Measurements from ENCODE around the gene EPX. TPM values are rescaled to one million over a fixed set of nuclear protein-coding genes. Genes with fewer than 3 reads are reported as not detected.

Gene EPX
- total RNA-seq, 2 donors from 2014 or later: not detected

GRCh38 chr17:58186591-58186990, 5.9 kb upstream of the EPX start:
- Mint-ChIP-seq H3K9me3 (no peaks in the 10 kb centered on the region), H3K4me1 (peaks cover 7% of the 10 kb centered on the region), H3K27ac (no peak overlapping the region), H3K27me3 (ENCODE audit: insufficient read depth) (peaks cover 4% of the 10 kb centered on the region), H3K36me3 (ENCODE audit: low read depth) (no peaks in the 10 kb centered on the region), H3K4me3 (no peak overlapping the region)
- no peak overlapping the region for H3K27ac ChIP-seq (ENCODE audit: low read depth, low read length)
- no peak for TF ChIP-seq CTCF (conservative IDR thresholded peaks at IDR 0.05)
- H3K9ac ChIP-seq (ENCODE audit: extremely low read depth, low read length, poor library complexity, severe bottlenecking): no peak overlapping the region
- H3K27me3 ChIP-seq (ENCODE audit: control insufficient read depth, insufficient read depth, low read length, poor library complexity, severe bottlenecking): peaks cover 8% of the 10 kb centered on the region
- H3K9me3 ChIP-seq (ENCODE audit: control insufficient read depth, low read length): no peaks in the 10 kb centered on the region
- no peaks in the 10 kb centered on the region for H3K36me3 ChIP-seq (ENCODE audit: control insufficient read depth, insufficient read depth, low read length)
- H3K4me1 ChIP-seq (ENCODE audit: control insufficient read depth, insufficient read depth, low read length): no peaks in the 10 kb centered on the region
- 95 to 100% methylated on average over 1 to 3 of the region's 4 CpGs for WGBS, 2 experiments (ENCODE audit: insufficient coverage in 1 of 2, insufficient read length in 1 of 2)
- no peak for DNase-seq
- no peak overlapping the region for H3K4me3 ChIP-seq (ENCODE audit: low read length)

- H3K9ac ChIP-seq (ENCODE audit: extremely low read depth, low read length, poor library complexity, severe bottlenecking): no peak overlapping the region
- Mint-ChIP-seq H3K36me3 (ENCODE audit: low read depth) (no peaks in the 10 kb centered on the region), H3K4me3 (no peak overlapping the region), H3K4me1 (peaks cover 7% of the 10 kb centered on the region), H3K27me3 (ENCODE audit: insufficient read depth) (peaks cover 4% of the 10 kb centered on the region), H3K9me3 (no peaks in the 10 kb centered on the region), H3K27ac (no peak overlapping the region)
- peaks cover 4% of the 10 kb centered on the region for H3K27me3 ChIP-seq (ENCODE audit: control insufficient read depth, insufficient read depth, low read length, poor library complexity, severe bottlenecking)
- no peaks in the 10 kb centered on the region for H3K4me1 ChIP-seq (ENCODE audit: control insufficient read depth, insufficient read depth, low read length)
- DNase-seq: peak; percentile 29
- WGBS, 2 experiments (ENCODE audit: insufficient coverage in 1 of 2, insufficient read length in 1 of 2): 93% methylated on average over 6 of the region's 6 CpGs
- no peak for TF ChIP-seq CTCF (conservative IDR thresholded peaks at IDR 0.05)
- H3K36me3 ChIP-seq (ENCODE audit: control insufficient read depth, insufficient read depth, low read length): no peaks in the 10 kb centered on the region
- no peak overlapping the region for H3K4me3 ChIP-seq (ENCODE audit: low read length)
- H3K27ac ChIP-seq (ENCODE audit: low read depth, low read length): no peak overlapping the region
- H3K9me3 ChIP-seq (ENCODE audit: control insufficient read depth, low read length): no peaks in the 10 kb centered on the region
Observed at GRCh38 chr17:58187063-58187462, 5.5 kb upstream of the EPX start.

- no peak for TF ChIP-seq CTCF (conservative IDR thresholded peaks at IDR 0.05)
- peak; percentile 42 for DNase-seq
- no peak overlapping the region for H3K27ac Mint-ChIP-seq
- Histone ChIP-seq H3K4me1 (ENCODE audit: control insufficient read depth, insufficient read depth, low read length) (no peaks in the 10 kb centered on the region), H3K27me3 (ENCODE audit: control insufficient read depth, insufficient read depth, low read length, poor library complexity, severe bottlenecking) (peaks cover 4% of the 10 kb centered on the region), H3K27ac (ENCODE audit: low read depth, low read length) (no peak overlapping the region), H3K9me3 (ENCODE audit: control insufficient read depth, low read length) (no peaks in the 10 kb centered on the region), H3K9ac (ENCODE audit: extremely low read depth, low read length, poor library complexity, severe bottlenecking) (no peak overlapping the region), H3K36me3 (ENCODE audit: control insufficient read depth, insufficient read depth, low read length) (no peaks in the 10 kb centered on the region), H3K4me3 (ENCODE audit: low read length) (no peak overlapping the region)
- H3K4me1 Mint-ChIP-seq: peaks cover 7% of the 10 kb centered on the region
- H3K4me3 Mint-ChIP-seq: no peak overlapping the region
- peaks cover 6% of the 10 kb centered on the region for H3K27me3 Mint-ChIP-seq (ENCODE audit: insufficient read depth)
- H3K36me3 Mint-ChIP-seq (ENCODE audit: low read depth): no peaks in the 10 kb centered on the region
- 67 to 85% methylated on average over 6 to 7 of the region's 7 CpGs for WGBS, 2 experiments (ENCODE audit: insufficient coverage in 1 of 2, insufficient read length in 1 of 2)
- H3K9me3 Mint-ChIP-seq: no peaks in the 10 kb centered on the region
Observed at GRCh38 chr17:58187675-58188074, 4.9 kb upstream of the EPX start.

Measured in endodermal cell (in vitro differentiated cells).